ENCODE results near the gene NBEAL2.
"Not testable (repeated sequence)": the region's sequence is repeated elsewhere in the genome, so short reads cannot be mapped to it uniquely, and the experiment has no call there.

Gene NBEAL2

DNA sequence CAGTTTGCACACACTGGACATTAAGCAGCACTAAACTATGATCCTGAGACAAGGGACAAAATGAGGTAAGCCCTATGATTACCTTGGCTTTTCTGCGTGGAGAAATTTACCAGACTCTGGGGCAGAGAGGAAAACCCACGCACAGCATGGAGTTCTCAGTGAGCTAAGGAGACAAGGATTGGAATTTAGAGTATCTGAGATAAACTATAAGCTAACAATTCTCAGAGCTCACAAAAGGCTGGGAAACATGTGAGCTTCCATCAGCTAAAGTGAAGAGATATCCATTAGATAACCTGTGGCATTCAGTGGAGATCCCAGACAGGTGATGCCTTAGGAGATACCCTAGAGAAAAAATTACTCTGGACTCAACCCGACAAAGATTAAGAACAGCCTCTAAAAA lies 48.7 kb downstream of the NBEAL2 start:
- DNase-seq (ENCODE audit: extremely low spot score, insufficient read length, low read depth) = no peak
- no peak for FAIRE-seq

GRCh38 chr3:47028667-47029066 lies 49.2 kb downstream of the NBEAL2 start:
- DNase-seq (ENCODE audit: extremely low spot score, insufficient read length, low read depth) (no peak), FAIRE-seq (no peak)

- not testable (repeated sequence) for FAIRE-seq
Observed at GRCh38 chr3:47031041-47031440, 51.6 kb downstream of the NBEAL2 start.

DNA sequence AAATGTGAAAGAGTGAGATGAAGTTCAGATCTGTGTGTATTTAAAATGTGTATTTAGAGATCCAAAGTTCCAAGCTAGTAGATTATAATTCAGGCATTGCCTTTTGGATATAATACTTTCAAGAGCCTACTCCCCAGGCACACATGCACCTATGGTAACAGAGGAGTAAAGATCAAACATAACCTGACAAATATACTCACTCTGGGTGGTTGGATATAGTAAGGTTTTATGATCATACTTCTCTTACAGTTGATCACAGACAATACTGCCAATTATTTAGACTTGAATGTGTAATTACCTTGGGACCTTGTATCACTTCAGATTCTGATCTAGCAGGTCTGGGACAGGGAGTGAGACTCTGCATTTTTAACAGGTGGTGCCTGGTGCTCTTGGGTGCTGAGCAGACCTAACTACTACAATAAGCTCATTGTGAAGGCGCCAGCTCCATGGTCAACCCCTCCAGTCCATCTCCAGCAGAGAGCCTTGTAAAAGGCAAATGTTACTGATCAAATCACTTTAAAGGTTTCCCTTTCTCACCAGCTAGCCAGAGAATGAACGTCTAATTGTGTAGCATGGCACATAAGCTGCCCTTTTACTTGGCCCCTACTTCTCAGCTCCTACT lies 55.5 kb downstream of the NBEAL2 start:
- no peak for DNase-seq (ENCODE audit: extremely low spot score, insufficient read length, low read depth)
- no peak for FAIRE-seq

More at GRCh38 chr3:47031041-47031440, 51.6 kb downstream of the NBEAL2 start:
- DNase-seq (ENCODE audit: extremely low spot score, insufficient read length, low read depth) = not testable (repeated sequence)

- DNase-seq (ENCODE audit: extremely low spot score, insufficient read length, low read depth) = no peak
- FAIRE-seq = no peak
Observed at GRCh38 chr3:47035645-47036044, 56.2 kb downstream of the NBEAL2 start.

- DNase-seq (ENCODE audit: extremely low spot score, insufficient read length, low read depth) = no peak
- FAIRE-seq = no peak
Observed at GRCh38 chr3:47036145-47036544, 56.7 kb downstream of the NBEAL2 start.

DNA sequence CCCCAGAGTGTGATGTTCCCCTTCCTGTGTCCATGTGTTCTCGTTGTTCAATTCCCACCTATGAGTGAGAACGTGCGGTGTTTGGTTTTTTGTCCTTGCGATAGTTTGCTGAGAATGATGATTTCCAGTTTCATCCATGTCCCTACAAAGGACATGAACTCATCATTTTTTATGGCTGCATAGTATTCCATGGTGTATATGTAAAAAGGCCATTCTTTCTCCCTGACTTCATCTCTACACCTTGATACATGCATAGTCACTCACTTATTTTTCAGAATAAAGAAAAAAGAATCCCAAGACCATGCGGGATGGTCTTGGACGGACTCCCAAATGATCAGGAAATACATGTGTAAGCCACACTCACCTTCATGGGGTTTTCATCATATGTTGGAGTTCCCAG lies 57.8 kb downstream of the NBEAL2 start:
- FAIRE-seq; DNase-seq (ENCODE audit: extremely low spot score, insufficient read length, low read depth): not testable (repeated sequence)

DNA sequence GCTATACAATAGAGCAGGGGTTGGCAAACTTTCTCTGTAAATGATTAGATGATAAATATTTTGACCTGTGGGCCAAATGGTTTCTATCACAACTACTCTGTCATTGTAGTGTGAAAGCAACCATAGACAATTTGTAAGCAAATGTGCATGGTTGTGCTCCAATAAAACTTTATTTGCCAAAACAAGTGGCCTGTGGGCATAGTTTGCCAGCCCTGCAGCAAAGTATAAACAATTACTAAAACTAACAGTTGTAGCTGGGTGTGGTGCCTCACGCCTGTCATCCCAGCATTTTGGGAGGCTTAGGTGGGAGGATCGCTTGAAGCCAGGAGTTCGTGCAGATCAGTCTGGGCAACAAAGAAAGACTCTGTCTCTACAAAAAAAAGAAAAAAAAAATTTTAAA lies 61.6 kb downstream of the NBEAL2 start:
- FAIRE-seq (no peak), DNase-seq (ENCODE audit: extremely low spot score, insufficient read length, low read depth) (no peak)

DNA sequence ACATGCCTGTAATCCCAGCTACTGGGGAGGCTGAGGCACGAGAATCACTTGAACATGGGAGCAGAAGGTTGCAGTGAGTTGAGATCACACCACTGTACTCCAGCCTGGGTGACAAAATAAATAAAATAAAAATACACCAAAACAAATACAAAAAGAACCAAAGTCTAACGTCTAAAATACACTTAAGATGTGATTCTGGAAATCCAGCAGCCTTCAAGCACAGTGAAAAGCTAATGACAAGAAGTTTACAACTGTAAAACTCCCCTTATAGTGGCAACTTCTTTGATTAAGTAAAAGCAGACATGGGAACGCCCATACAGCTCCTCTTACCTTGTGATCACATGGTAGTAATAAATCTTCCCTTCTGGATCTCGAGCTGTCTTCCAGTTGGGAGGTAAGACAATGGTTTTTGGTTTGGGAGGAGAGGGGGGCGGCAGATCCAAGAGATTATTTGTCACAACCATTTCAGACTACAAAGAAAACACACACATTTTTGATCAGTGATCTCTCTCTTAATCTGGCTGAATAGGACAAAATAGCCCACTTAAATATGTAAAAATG lies 62.8 kb downstream of the NBEAL2 start:
- FAIRE-seq = no peak
- no peak for DNase-seq (ENCODE audit: extremely low spot score, insufficient read length, low read depth)

DNA sequence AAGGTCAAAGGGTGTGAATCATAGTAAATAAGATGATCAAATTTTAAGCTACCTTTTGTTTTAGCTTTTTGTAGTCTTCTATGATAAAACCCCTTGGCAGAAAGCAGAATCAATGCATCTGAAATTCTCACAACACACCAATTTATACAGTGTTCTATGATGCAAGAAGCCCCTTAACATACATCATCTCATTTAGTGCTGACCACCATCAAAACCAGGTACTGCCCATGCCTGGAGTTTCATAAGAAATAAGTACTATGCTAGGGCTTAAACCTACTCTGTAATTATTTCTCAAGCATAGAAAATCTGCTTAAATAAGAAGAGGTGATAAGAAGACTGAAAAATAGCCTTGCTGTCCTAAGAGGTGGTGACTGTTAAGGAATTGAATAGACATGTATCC lies 67.6 kb downstream of the NBEAL2 start:
- FAIRE-seq = no peak
- DNase-seq (ENCODE audit: extremely low spot score, insufficient read length, low read depth) = no peak

DNA sequence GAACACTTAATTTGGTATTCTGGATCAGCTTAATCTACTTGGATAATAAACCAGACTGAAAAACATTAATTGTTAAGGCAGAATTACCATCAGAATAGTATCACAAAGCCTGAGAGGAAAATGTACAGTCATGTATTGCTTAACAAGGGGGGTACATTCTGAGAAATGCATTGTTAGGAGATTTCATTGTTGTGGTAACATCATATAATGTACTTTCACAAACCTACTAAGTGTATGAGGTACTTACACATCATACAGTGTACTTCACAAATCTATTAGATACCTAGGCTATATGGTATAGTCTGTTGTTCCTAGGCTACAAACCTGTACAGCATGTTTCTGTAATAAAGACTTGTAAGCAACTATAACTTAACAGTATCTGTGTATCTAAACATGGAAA lies 68.2 kb downstream of the NBEAL2 start:
- FAIRE-seq (no peak), DNase-seq (ENCODE audit: extremely low spot score, insufficient read length, low read depth) (no peak)

DNA sequence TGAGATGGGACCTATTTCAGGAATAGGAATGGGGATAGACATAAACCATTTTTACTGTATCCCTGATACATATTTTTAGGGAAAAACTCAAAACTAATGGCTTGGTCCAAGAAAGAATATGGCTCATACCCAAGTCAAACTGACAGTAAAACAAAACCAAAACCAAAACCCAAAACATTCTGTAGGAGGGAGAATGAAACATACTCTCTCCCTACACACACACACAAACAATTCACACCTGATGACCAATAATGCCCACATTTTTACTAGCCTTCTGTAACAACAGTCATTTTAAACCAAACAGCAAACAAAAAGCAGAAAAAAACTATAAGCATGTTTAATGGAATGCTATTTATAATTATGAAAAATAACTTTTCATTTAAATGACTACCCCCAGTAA lies 74.9 kb downstream of the NBEAL2 start:
- FAIRE-seq (peak; percentile 60), DNase-seq (ENCODE audit: extremely low spot score, insufficient read length, low read depth) (no peak)

DNA sequence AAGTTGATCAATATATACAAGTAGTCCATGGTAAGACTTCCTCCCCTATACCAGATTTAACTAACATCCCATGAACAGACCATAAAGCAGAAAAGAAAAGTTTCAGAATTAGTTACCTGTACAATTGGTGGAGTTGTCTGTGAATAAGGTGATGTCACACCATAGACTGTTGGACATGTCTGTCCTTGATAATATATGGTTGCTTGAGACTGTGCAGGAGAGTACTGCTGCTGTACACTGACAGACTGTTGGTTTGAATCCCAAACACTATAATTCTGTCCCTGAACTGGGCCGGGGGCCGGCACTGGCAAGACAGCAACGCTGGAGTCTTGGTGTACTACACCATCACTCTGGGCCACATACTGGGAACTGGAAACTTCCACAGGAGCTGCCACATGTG lies 77.2 kb downstream of the NBEAL2 start:
- no peak for FAIRE-seq

GRCh38 chr3:47057212-47057671 lies 77.8 kb downstream of the NBEAL2 start:
- FAIRE-seq = peak; percentile 18
- no peak for DNase-seq (ENCODE audit: extremely low spot score, insufficient read length, low read depth)

More for the DNA sequence above, 77.2 kb downstream of the NBEAL2 start:
- DNase-seq (ENCODE audit: extremely low spot score, insufficient read length, low read depth) = no peak

All from GM18507 (cell line).